Osteoblast (primary cell): ENCODE measurements around the gene SDC1. TPM values are rescaled to one million over a fixed set of nuclear protein-coding genes. Genes with fewer than 3 reads are reported as not detected.

ENCODE experiments used
- DNase-seq: peaks from one replicate; pipeline ENCODE4 v3.0.0; 2011; ENCODE audit warnings: low spot score, mixed read lengths; ENCODE audit not compliant: insufficient read length; ENCODE audit errors: missing footprints
- H2AFZ ChIP-seq: 2 replicates; pipeline ENCODE4 v1.6.0; 2011; ENCODE audit warnings: mild to moderate bottlenecking, low read length
- H3K27ac ChIP-seq: 2 replicates; pipeline ENCODE4 v1.5.1; 2011; ENCODE audit warnings: mild to moderate bottlenecking, low read depth, low read length, moderate library complexity
- H3K27me3 ChIP-seq: 2 replicates; pipeline ENCODE4 v1.6.0; 2012; ENCODE audit warnings: mild to moderate bottlenecking, control low read depth, inconsistent platforms, low read length, moderate library complexity; ENCODE audit not compliant: insufficient read depth
- H3K36me3 ChIP-seq: 2 replicates; pipeline ENCODE4 v1.5.1; 2011; ENCODE audit warnings: mild to moderate bottlenecking, low read length, control low read depth, moderate library complexity; ENCODE audit not compliant: insufficient read depth
- H3K4me1 ChIP-seq: 2 replicates; pipeline ENCODE4 v1.5.1; 2011; ENCODE audit warnings: mild to moderate bottlenecking, low read length, control low read depth, moderate library complexity; ENCODE audit not compliant: insufficient read depth
- H3K4me2 ChIP-seq: 2 replicates; pipeline ENCODE4 v1.6.0; 2011; ENCODE audit warnings: mild to moderate bottlenecking, low read length; ENCODE audit not compliant: insufficient read depth
- H3K4me3 ChIP-seq: fragments of 200-600 bp; sonication (generic); 3 replicates; pipeline ENCODE4 v1.5.1; 2012; ENCODE audit warnings: mild to moderate bottlenecking, low read length, inconsistent platforms; ENCODE audit not compliant: insufficient read depth
- H3K79me2 ChIP-seq: 2 replicates; pipeline ENCODE4 v1.6.0; 2012; ENCODE audit warnings: mild to moderate bottlenecking, low read length, control low read depth, inconsistent platforms; ENCODE audit not compliant: insufficient read depth
- H3K9me3 ChIP-seq: 2 replicates; pipeline ENCODE4 v1.5.1; 2011; ENCODE audit warnings: low read depth, low read length, control low read depth
- H4K20me1 ChIP-seq: 2 replicates; pipeline ENCODE4 v1.6.0; 2012; ENCODE audit warnings: mild to moderate bottlenecking, low read length, control low read depth; ENCODE audit not compliant: insufficient read depth
- total RNA-seq: library from RNA; depleted of rRNA; stranded (reverse); fragments of >200 nt; gene quantifications from 2 replicates; pipeline ENCODE4 v1.2.3, GENCODE V29; 2012
- TF ChIP-seq, protein P1 (sequence below): IDR thresholded peaks from 2 replicates; pipeline ENCODE4 v1.5.1; 2011; ENCODE audit warnings: mild to moderate bottlenecking, low read depth, low read length, moderate library complexity; ENCODE audit errors: extremely low read depth

The SDC1 gene
- total RNA-seq, 1 donor: 7.6 TPM

DNA sequence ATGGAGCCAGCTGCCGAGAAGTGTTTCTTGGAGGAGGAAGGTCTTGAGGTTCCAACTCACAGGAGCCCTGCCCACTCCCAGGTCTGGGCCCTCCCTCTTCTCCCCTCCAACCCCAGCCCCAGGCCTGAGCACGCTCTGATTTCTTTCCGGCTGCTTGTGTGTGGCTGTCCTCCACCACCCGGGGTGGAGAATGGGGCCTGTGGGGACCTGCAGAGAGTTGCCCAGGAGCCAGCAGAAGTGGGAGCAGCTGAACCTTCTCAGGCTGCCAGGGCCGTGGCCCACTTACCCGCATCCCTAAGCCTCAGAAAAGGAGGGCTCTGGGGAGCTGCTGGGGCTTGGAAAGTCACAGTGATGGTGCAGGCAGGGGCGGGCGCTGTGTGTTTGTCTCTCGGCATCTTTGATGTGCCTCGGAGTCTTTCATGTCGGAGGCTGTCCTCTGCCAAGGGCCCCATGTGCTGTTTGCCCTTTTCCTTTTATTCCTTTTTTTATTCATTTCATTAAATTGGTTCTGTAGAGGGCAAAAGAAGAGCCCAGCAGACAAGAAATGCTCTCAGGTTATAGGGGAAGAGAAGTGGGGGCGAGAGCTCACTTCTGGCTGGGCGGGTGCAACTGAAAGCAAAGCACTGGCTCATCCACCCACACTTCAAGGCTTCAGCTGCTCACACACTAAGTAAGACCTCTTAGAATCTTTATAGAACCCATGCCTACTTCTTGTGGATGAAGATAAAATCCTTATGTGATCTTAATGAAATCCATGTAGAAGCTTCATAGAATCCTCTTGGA is 52.5 kb downstream of the SDC1 start:
- TF ChIP-seq, protein P1, sequence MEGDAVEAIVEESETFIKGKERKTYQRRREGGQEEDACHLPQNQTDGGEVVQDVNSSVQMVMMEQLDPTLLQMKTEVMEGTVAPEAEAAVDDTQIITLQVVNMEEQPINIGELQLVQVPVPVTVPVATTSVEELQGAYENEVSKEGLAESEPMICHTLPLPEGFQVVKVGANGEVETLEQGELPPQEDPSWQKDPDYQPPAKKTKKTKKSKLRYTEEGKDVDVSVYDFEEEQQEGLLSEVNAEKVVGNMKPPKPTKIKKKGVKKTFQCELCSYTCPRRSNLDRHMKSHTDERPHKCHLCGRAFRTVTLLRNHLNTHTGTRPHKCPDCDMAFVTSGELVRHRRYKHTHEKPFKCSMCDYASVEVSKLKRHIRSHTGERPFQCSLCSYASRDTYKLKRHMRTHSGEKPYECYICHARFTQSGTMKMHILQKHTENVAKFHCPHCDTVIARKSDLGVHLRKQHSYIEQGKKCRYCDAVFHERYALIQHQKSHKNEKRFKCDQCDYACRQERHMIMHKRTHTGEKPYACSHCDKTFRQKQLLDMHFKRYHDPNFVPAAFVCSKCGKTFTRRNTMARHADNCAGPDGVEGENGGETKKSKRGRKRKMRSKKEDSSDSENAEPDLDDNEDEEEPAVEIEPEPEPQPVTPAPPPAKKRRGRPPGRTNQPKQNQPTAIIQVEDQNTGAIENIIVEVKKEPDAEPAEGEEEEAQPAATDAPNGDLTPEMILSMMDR: no peak
- no peaks in the 10 kb centered on the region for H4K20me1 ChIP-seq
- DNase-seq: peak; percentile 21

DNA sequence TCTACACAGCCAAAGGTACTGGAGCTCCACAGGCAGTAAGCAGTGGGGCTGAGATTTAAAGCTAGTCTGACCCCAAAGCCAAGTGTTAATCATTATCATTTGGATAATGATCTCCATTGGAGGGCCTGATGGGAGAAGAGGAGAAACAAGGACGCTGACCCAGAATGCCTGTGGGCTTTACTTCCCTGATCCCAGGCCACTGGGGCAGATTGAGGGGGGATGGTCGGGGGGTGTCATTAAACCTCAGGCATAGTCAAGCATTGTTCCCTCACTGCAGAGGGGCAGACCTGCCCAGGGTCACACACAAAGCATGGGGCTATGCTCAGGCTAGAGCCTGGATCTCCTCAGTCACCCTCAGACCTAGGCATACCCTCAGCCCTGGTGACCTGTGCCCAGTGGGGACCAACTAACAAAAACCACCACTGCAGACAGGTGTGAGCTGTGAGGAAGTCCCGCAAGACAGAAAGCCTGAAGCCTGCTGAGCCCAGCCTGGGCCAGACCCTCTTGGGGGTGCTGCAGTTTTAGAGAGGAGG is 53.4 kb downstream of the SDC1 start:
- H2AFZ ChIP-seq: no peak overlapping the region
- no peak overlapping the region for H3K4me3 ChIP-seq
- H3K27me3 ChIP-seq: no peaks in the 10 kb centered on the region
- no peak overlapping the region for H3K27ac ChIP-seq
- H3K36me3 ChIP-seq: no peaks in the 10 kb centered on the region
- H3K79me2 ChIP-seq: no peaks in the 10 kb centered on the region
- no peak overlapping the region for H3K4me2 ChIP-seq
- no peaks in the 10 kb centered on the region for H3K9me3 ChIP-seq
- H3K4me1 ChIP-seq: peaks cover 9% of the 10 kb centered on the region
- DNase-seq: peak; percentile 42
- TF ChIP-seq, protein P1: no peak
- H4K20me1 ChIP-seq: no peaks in the 10 kb centered on the region

More for the DNA sequence above, 52.5 kb downstream of the SDC1 start:
- no peaks in the 10 kb centered on the region for H3K9me3 ChIP-seq
- no peaks in the 10 kb centered on the region for H3K79me2 ChIP-seq
- no peak overlapping the region for H3K4me2 ChIP-seq
- H3K4me3 ChIP-seq: no peak overlapping the region
- no peak overlapping the region for H3K27ac ChIP-seq
- H2AFZ ChIP-seq: no peak overlapping the region
- H3K4me1 ChIP-seq: no peaks in the 10 kb centered on the region
- no peaks in the 10 kb centered on the region for H3K36me3 ChIP-seq
- no peaks in the 10 kb centered on the region for H3K27me3 ChIP-seq

DNA sequence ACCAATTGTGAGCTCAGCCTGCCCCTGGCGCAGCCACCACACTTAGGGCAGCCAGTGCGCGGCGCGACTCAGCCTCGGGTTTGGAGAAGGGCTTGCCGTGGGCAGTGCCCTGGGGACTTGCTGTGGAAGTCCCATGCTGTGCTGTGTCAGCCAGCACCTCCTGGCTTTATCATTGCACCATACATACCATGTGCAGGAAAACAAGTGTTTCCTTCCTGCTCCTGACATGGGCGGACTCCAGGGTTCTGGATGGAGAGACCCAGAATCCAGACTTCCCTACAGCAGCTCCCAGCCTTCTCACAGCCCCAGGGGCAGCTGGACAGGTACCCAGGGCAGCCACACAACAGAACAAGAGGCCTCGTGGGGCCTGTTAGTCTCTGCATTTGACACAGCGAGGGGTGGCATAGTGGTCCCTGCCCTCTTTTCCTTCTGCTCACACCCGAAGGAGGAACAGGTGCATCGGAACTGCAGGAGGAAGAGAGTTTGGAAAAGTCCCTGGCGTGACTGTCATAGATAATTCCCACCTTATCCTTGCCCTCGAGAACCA is 54.2 kb downstream of the SDC1 start:
- Histone ChIP-seq H3K4me2 (no peak overlapping the region), H3K4me3 (no peak overlapping the region), H4K20me1 (no peaks in the 10 kb centered on the region), H3K27me3 (no peaks in the 10 kb centered on the region), H3K79me2 (no peaks in the 10 kb centered on the region), H3K27ac (no peak overlapping the region), H3K4me1 (peaks cover 16% of the 10 kb centered on the region), H3K36me3 (no peaks in the 10 kb centered on the region), H2AFZ (no peak overlapping the region), H3K9me3 (no peaks in the 10 kb centered on the region)
- DNase-seq: peak; percentile 55
- TF ChIP-seq, protein P1: no peak
